PC-3 (cell line): Measurements from ENCODE around the gene DNAJA1.

Source experiments
- CTCF ChIP-seq: fragments of 300-600 bp; sonication (generic); conservative IDR thresholded peaks from 2 replicates; pipeline ENCODE4 v1.5.1; 2017; ENCODE audit warnings: antibody characterized with exemption, low read depth, mild to moderate bottlenecking, low read length
- EZH2phosphoT487 ChIP-seq: fragments of 300-600 bp; sonication (generic); IDR thresholded peaks from 2 replicates; pipeline ENCODE4 v1.6.1; 2018; ENCODE audit warnings: mild to moderate bottlenecking, antibody characterized with exemption, low read length, borderline replicate concordance

GRCh38 chr9:32989660-32990059, 35.4 kb upstream of the DNAJA1 start:
- TF ChIP-seq CTCF (no peak), EZH2phosphoT487 (no peak)
